Body of pancreas (tissue), 4 donors: ENCODE results near the gene JADE1. TPM values are rescaled to one million over a fixed set of nuclear protein-coding genes. Genes with fewer than 3 reads are reported as not detected.

Experiments
- ATAC-seq: fragments of 150-250 bp; one replicate; pipeline ENCODE4 v1.9.1; 2016
- DNase-seq, 4 donors: peaks; one replicate each; pipeline ENCODE4 v3.0.0-alpha.2; 2019
- H3K27ac ChIP-seq, 4 donors: fragments of 200-600 bp; sonication (generic); 1 replicate in 3 of 4; 2 replicates in 1 of 4; pipeline versions ENCODE4 v1.5.1 to v1.6.1; 2016 to 2019; ENCODE audit warnings: mild to moderate bottlenecking in 1 of 4, mixed read lengths in 1 of 4, moderate library complexity in 1 of 4
- H3K27me3 ChIP-seq, 2 donors: fragments of 200-600 bp; sonication (generic); one replicate each; pipeline ENCODE4 v1.6.0; 2016; ENCODE audit warnings: mild to moderate bottlenecking in 1 of 2
- H3K36me3 ChIP-seq, 2 donors: fragments of 200-600 bp; sonication (generic); replicated peaks in 1 of 2; 2 replicates each; pipeline ENCODE4 v1.5.1; 2016; ENCODE audit warnings: low read depth in 2 of 2; ENCODE audit not compliant: insufficient read depth in 1 of 2
- H3K4me1 ChIP-seq: fragments of 200-600 bp; sonication (generic); one replicate; pipeline ENCODE4 v1.6.0; 2016
- H3K4me3 ChIP-seq, 2 donors: fragments of 200-600 bp; sonication (generic); 1 replicate in 1 of 2; 2 replicates in 1 of 2; pipeline ENCODE4 v1.5.1; 2016 to 2019
- H3K9me3 ChIP-seq, 3 donors: fragments of 200-600 bp; sonication (generic); 1 replicate in 2 of 3; 2 replicates in 1 of 3; pipeline ENCODE4 v1.5.1; 2016
- CTCF ChIP-seq, 7 experiments: fragments of 450-650 bp in 4 of 7; fragments of 200-600 bp in 3 of 7; sonication (generic) in 3 of 7; IDR thresholded peaks; one replicate each; pipeline ENCODE4 v1.5.1; 2016 to 2019; ENCODE audit warnings: antibody characterized with exemption in 7 of 7
- POLR2A ChIP-seq, 3 donors: fragments of 450-650 bp; IDR thresholded peaks; one replicate each; pipeline ENCODE4 v1.6.1; 2016; ENCODE audit warnings: antibody characterized with exemption in 3 of 3, mild to moderate bottlenecking in 2 of 3
- WGBS, 2 donors: methylation state at CpG; one replicate each; pipeline ENCODE4 v1.1.5; 2017; 5-methylcytosine and 5-hydroxymethylcytosine counted together
- intact Hi-C: fragments of 100-400 bp; cut with DNase I; formaldehyde crosslinking; loops from one replicate; pipeline ENCODE4 v1.15.1; 2023
- total RNA-seq, 2 donors: library from RNA; depleted of rRNA; stranded (reverse); fragments of >200 nt; gene quantifications; one replicate each; pipeline ENCODE4 v1.1.0, GENCODE V29; 2016

The JADE1 gene
- total RNA-seq, 2 donors from 2014 or later, result 44.4 to 50.4 TPM

- intact Hi-C loops, result loop anchor here (10.0 kb wide), 1 partner anchor 52 kb away; no protein-coding TSS in a partner anchor
- Histone ChIP-seq H3K27ac (no peak overlapping the region), H3K27me3 (no peaks in the 10 kb centered on the region), H3K9me3 (no peaks in the 10 kb centered on the region), H3K36me3 (no peaks in the 10 kb centered on the region), H3K4me1 (peaks cover 89% of the 10 kb centered on the region), H3K4me3 (no peak overlapping the region)
- DNase-seq (no peak), ATAC-seq (peak; percentile 41)
- WGBS, 2 donors, result 13 to 15% methylated on average over 1 of the region's 1 CpG
- TF ChIP-seq POLR2A (IDR thresholded peaks at IDR 0.05), result no peak
These were observed 13.6 kb downstream of the JADE1 start for GRCh38 chr4:128823025-128823661.

GRCh38 chr4:128825226-128825625, 15.7 kb downstream of the JADE1 start:
- ATAC-seq (no peak), DNase-seq (no peak)
- no peaks in the 10 kb centered on the region for H3K9me3 ChIP-seq
- H3K36me3 ChIP-seq, result no peaks in the 10 kb centered on the region
- intact Hi-C loops, result loop anchor here (10.0 kb wide), 1 partner anchor 50 kb away; no protein-coding TSS in a partner anchor
- 84 to 88% methylated on average over 7 of the region's 7 CpGs for WGBS, 2 donors
- H3K4me3 ChIP-seq, result no peak overlapping the region
- peak overlapping the region in 1 of 4 donors; percentile 14 for H3K27ac ChIP-seq
- TF ChIP-seq POLR2A (IDR thresholded peaks at IDR 0.05) (no peak), CTCF (IDR thresholded peaks at IDR 0.05) (no peak)
- H3K27me3 ChIP-seq, result no peaks in the 10 kb centered on the region
- H3K4me1 ChIP-seq, result peaks cover 77% of the 10 kb centered on the region

GRCh38 chr4:128827296-128827695, 17.8 kb downstream of the JADE1 start:
- no peak overlapping the region for H3K27ac ChIP-seq
- H3K4me1 ChIP-seq, result peaks cover 81% of the 10 kb centered on the region
- no peaks in the 10 kb centered on the region for H3K27me3 ChIP-seq
- no peak overlapping the region for H3K4me3 ChIP-seq
- intact Hi-C loops, result loop anchor here (10.0 kb wide), 1 partner anchor 48 kb away; no protein-coding TSS in a partner anchor
- DNase-seq (no peak), ATAC-seq (no peak)
- H3K36me3 ChIP-seq, result no peaks in the 10 kb centered on the region
- TF ChIP-seq POLR2A (IDR thresholded peaks at IDR 0.05) (no peak), CTCF (IDR thresholded peaks at IDR 0.05) (no peak)
- H3K9me3 ChIP-seq, result no peaks in the 10 kb centered on the region

- 6 to 8% methylated on average over 5 of the region's 5 CpGs for WGBS, 2 donors
- TF ChIP-seq CTCF (IDR thresholded peaks at IDR 0.05) (no peak), POLR2A (IDR thresholded peaks at IDR 0.05) (no peak)
- no peak overlapping the region for H3K4me3 ChIP-seq
- peak overlapping the region; percentile 6 to 72 (median 32) for H3K27ac ChIP-seq
- DNase-seq (peak in 1 of 4 donors; percentile 52), ATAC-seq (no peak)
- H3K27me3 ChIP-seq, result no peaks in the 10 kb centered on the region
- intact Hi-C loops, result no loop called here
- peaks cover 87% of the 10 kb centered on the region for H3K4me1 ChIP-seq
- H3K36me3 ChIP-seq, result no peaks in the 10 kb centered on the region
- no peaks in the 10 kb centered on the region for H3K9me3 ChIP-seq
These were observed 21.5 kb downstream of the JADE1 start for GRCh38 chr4:128830906-128831503.

- Histone ChIP-seq H3K9me3 (no peaks in the 10 kb centered on the region), H3K27ac (peak overlapping the region; percentile 17 to 72 (median 43)), H3K36me3 (no peaks in the 10 kb centered on the region), H3K4me1 (peaks cover 85% of the 10 kb centered on the region), H3K4me3 (no peak overlapping the region), H3K27me3 (no peaks in the 10 kb centered on the region)
- peak in 2 of 4 donors; percentile 26 to 27 for DNase-seq
- TF ChIP-seq POLR2A (IDR thresholded peaks at IDR 0.05) (no peak), CTCF (IDR thresholded peaks at IDR 0.05) (no peak)
- 16 to 25% methylated on average over 8 of the region's 8 CpGs for WGBS, 2 donors
- ATAC-seq, result no peak
- intact Hi-C loops, result no loop called here
These were observed 22.2 kb downstream of the JADE1 start for GRCh38 chr4:128831531-128832242.
